ENCODE measurements around the gene SPATA31A6. TPM values are rescaled to one million over a fixed set of nuclear protein-coding genes. Genes with fewer than 3 reads are reported as not detected.
"Not testable (repeated sequence)": the region's sequence is repeated elsewhere in the genome, so short reads cannot be mapped to it uniquely, and the experiment has no call there.

The SPATA31A6 gene
- not detected in 2 replicates for total RNA-seq (2012; rRNA removed)
- polyA plus RNA-seq (2012; rRNA removed): not detected in 2 replicates
- polyA plus RNA-seq (2012; cell fraction: cytosol; rRNA removed): not detected in 2 replicates
- polyA plus RNA-seq (2012; cell fraction: nucleus; rRNA removed; ENCODE audit: low replicate concordance): not detected in 2 replicates
- Bru-seq, nascent RNA: not detected
- BruChase-seq, experiment 1, labeled RNA remaining after a 6-hour chase: not detected
- BruChase-seq, experiment 2, labeled RNA remaining after a 2-hour chase: not detected
- long read RNA-seq: 0 reads

GRCh38 chr9:42183359-42183758 lies at the start of gene SPATA31A6:
SPATA31A6 (plus strand) TSS chr9:42183659; CDS start chr9:42183688, 29 bp downstream.
- H3K18ac ChIP-seq (ENCODE audit: low read depth, low read length); H3K9me1 ChIP-seq (ENCODE audit: insufficient read depth, low read length); H3K9me3 ChIP-seq (ENCODE audit: control insufficient read depth, insufficient read depth, low read length); H4K20me1 ChIP-seq (ENCODE audit: insufficient read depth, low read length); H3K79me1 ChIP-seq (ENCODE audit: low read depth in 1 of 2, low read length in 2 of 2); H2AK9ac ChIP-seq (replicated peaks; ENCODE audit: low read depth, low read length, poor library complexity); ATAC-seq (ENCODE audit: low read depth); in situ Hi-C loops (cut with MboI; ENCODE audit: low sequenced_read_pairs); intact Hi-C loops (cut with micrococcal nuclease); H3K27me3 ChIP-seq (ENCODE audit: control insufficient read depth, insufficient read depth, low read length); BruUV-seq (replicated peaks); H3K56ac ChIP-seq (ENCODE audit: extremely low read depth, insufficient read depth, low read length); H3K23ac ChIP-seq (ENCODE audit: low read depth, low read length); H2BK15ac ChIP-seq (ENCODE audit: low read depth, low read length); H2AFZ ChIP-seq (replicated peaks; ENCODE audit: low read length, poor library complexity); H2AK5ac ChIP-seq (ENCODE audit: low read depth, low read length); H4K91ac ChIP-seq (ENCODE audit: insufficient read depth, low read depth, low read length); H3K4me1 ChIP-seq (ENCODE audit: control insufficient read depth, insufficient read depth, low read length); H3K4me3 ChIP-seq (ENCODE audit: insufficient read depth, low read depth, low read length); POLR2A ChIA-PET (ENCODE audit: unreplicated experiment); H3K4ac ChIP-seq (ENCODE audit: low read depth, low read length); dilution Hi-C loops (cut with HindIII; ENCODE audit: low sequenced_read_pairs, unreplicated experiment); H2BK5ac ChIP-seq (ENCODE audit: low read depth, low read length, poor library complexity, severe bottlenecking); H3K27ac ChIP-seq (ENCODE audit: insufficient read depth, low read length); H2BK20ac ChIP-seq (ENCODE audit: low read depth, low read length); H3K36me3 ChIP-seq (ENCODE audit: control insufficient read depth, insufficient read depth, low read length); H3K9ac ChIP-seq (ENCODE audit: low read depth, low read length); H3K4me2 ChIP-seq (ENCODE audit: low read depth, low read length); H2BK120ac ChIP-seq (ENCODE audit: low read depth, low read length); H4K8ac ChIP-seq (ENCODE audit: low read depth in 2 of 2, low read length in 2 of 2); CTCF ChIA-PET; H3K14ac ChIP-seq (replicated peaks; ENCODE audit: low read depth, low read length); DNase-seq; H4K5ac ChIP-seq (ENCODE audit: low read depth, low read length): not testable (repeated sequence)
- WGBS, 2 experiments (ENCODE audit: extremely low coverage in 2 of 2, insufficient read length in 1 of 2): no CpG with 5 or more reads among the region's 5 CpGs

- intact Hi-C loops (cut with micrococcal nuclease); H3K4me2 ChIP-seq (ENCODE audit: low read depth, low read length); H2AK9ac ChIP-seq (replicated peaks; ENCODE audit: low read depth, low read length, poor library complexity); H3K18ac ChIP-seq (ENCODE audit: low read depth, low read length); H2BK120ac ChIP-seq (ENCODE audit: low read depth, low read length); dilution Hi-C loops (cut with HindIII; ENCODE audit: low sequenced_read_pairs, unreplicated experiment); H3K56ac ChIP-seq (ENCODE audit: extremely low read depth, insufficient read depth, low read length); H3K23ac ChIP-seq (ENCODE audit: low read depth, low read length); H3K4me1 ChIP-seq (ENCODE audit: control insufficient read depth, insufficient read depth, low read length); H2AK5ac ChIP-seq (ENCODE audit: low read depth, low read length); H3K27me3 ChIP-seq (ENCODE audit: control insufficient read depth, insufficient read depth, low read length); H3K14ac ChIP-seq (replicated peaks; ENCODE audit: low read depth, low read length); H3K4ac ChIP-seq (ENCODE audit: low read depth, low read length); CTCF ChIA-PET; H4K5ac ChIP-seq (ENCODE audit: low read depth, low read length); H4K20me1 ChIP-seq (ENCODE audit: insufficient read depth, low read length); H2BK5ac ChIP-seq (ENCODE audit: low read depth, low read length, poor library complexity, severe bottlenecking); H2BK15ac ChIP-seq (ENCODE audit: low read depth, low read length); DNase-seq; H3K79me1 ChIP-seq (ENCODE audit: low read depth in 1 of 2, low read length in 2 of 2); POLR2A ChIA-PET (ENCODE audit: unreplicated experiment); H2BK20ac ChIP-seq (ENCODE audit: low read depth, low read length); H3K36me3 ChIP-seq (ENCODE audit: control insufficient read depth, insufficient read depth, low read length); H4K91ac ChIP-seq (ENCODE audit: insufficient read depth, low read depth, low read length); H3K9ac ChIP-seq (ENCODE audit: low read depth, low read length); H3K27ac ChIP-seq (ENCODE audit: insufficient read depth, low read length); H3K9me3 ChIP-seq (ENCODE audit: control insufficient read depth, insufficient read depth, low read length); H3K9me1 ChIP-seq (ENCODE audit: insufficient read depth, low read length); ATAC-seq (ENCODE audit: low read depth); BruUV-seq (replicated peaks); in situ Hi-C loops (cut with MboI; ENCODE audit: low sequenced_read_pairs); H3K4me3 ChIP-seq (ENCODE audit: insufficient read depth, low read depth, low read length); H2AFZ ChIP-seq (replicated peaks; ENCODE audit: low read length, poor library complexity); H4K8ac ChIP-seq (ENCODE audit: low read depth in 2 of 2, low read length in 2 of 2): not testable (repeated sequence)
- no CpG with 5 or more reads among the region's 1 CpG for WGBS, 2 experiments (ENCODE audit: extremely low coverage in 2 of 2, insufficient read length in 1 of 2)
These were observed 23.2 kb upstream of the SPATA31A6 start for GRCh38 chr9:42160299-42160698.

Measured in IMR-90 (cell line).